Astrocyte of the cerebellum (primary cell): ENCODE data around the gene LMAN1.

ENCODE experiments used
- DNase-seq: peaks from one replicate; pipeline ENCODE4 v3.0.0-alpha.2; 2011; ENCODE audit warnings: low read depth
- H3K4me3 ChIP-seq: 2 replicates; pipeline ENCODE4 v1.5.1; 2011; ENCODE audit warnings: mild to moderate bottlenecking, low read depth, low read length, moderate library complexity
- CTCF ChIP-seq: IDR thresholded peaks from 2 replicates; pipeline ENCODE4 v1.5.1; 2012; ENCODE audit warnings: low read length, low read depth, moderate library complexity, mild to moderate bottlenecking; ENCODE audit errors: missing control alignments
- in situ Hi-C: cut with HindIII; loops from 2 replicates; pipeline ENCODE4 v1.10.0; 2017; ENCODE audit warnings: low sequenced_read_pairs

Gene LMAN1

DNA sequence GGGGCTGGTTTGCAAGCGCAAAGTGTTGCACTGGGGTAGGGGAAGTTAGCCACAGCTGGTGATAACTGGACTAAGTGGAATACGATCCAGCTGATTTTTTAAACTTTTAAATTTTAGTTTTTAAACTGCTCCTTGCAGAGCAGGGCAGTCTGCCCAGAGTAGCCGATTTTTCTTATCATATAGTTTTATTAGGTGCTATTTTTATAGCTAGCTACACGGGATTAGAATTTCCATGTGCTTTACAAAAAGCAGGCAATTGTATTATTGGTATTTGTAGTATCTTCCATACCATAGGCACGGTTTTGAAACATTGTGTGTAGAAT lies 50.2 kb downstream of the LMAN1 start:
- in situ Hi-C loops: no loop called here
- no peak for DNase-seq
- peak overlapping the region; percentile 15 for H3K4me3 ChIP-seq

GRCh38 chr18:59308248-59308937 lies 50.7 kb downstream of the LMAN1 start:
- peak; percentile 11 for DNase-seq
- H3K4me3 ChIP-seq: peak overlapping the region; percentile 15
- in situ Hi-C loops: no loop called here
- TF ChIP-seq CTCF: peak; percentile 86

More for the DNA sequence above, 50.2 kb downstream of the LMAN1 start:
- no peak for TF ChIP-seq CTCF

GRCh38 chr18:59306640-59307039 lies 52.4 kb downstream of the LMAN1 start:
- TF ChIP-seq CTCF: no peak
- in situ Hi-C loops: no loop called here
- no peak for DNase-seq
- no peak overlapping the region for H3K4me3 ChIP-seq

DNA sequence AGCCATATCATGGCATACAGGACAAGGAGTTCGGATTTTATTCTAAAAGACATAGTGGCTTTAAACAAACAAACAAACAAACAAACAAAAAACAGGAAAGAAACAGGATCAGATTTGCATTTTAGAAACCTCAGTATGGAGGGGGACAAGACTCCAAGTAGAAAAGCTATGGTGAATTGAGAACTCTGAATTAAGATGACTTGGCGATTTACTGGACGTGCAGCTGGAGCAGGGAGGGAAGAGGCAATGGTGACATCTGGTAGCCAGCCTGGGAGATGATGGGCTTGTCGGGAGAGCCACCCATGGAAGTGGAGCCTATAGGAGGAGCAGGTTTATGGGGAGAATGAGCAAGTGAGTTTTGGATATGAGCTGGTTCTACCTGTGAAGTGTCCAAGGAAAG lies 53.8 kb downstream of the LMAN1 start:
- DNase-seq: no peak
- in situ Hi-C loops: no loop called here
- TF ChIP-seq CTCF: no peak
- no peak overlapping the region for H3K4me3 ChIP-seq

- no peak for DNase-seq
- TF ChIP-seq CTCF: no peak
- H3K4me3 ChIP-seq: no peak overlapping the region
- in situ Hi-C loops: no loop called here
These were observed 55.3 kb downstream of the LMAN1 start for GRCh38 chr18:59303656-59304195.

GRCh38 chr18:59303006-59303405 lies 56.1 kb downstream of the LMAN1 start:
- no peak for TF ChIP-seq CTCF
- in situ Hi-C loops: no loop called here
- no peak overlapping the region for H3K4me3 ChIP-seq
- no peak for DNase-seq
